ENCODE results near the gene COL4A4.
"Not testable (repeated sequence)": the region's sequence is repeated elsewhere in the genome, so short reads cannot be mapped to it uniquely, and the experiment has no call there.

COL4A4 gene

GRCh38 chr2:227180770-227181169 is 16.8 kb upstream of the COL4A4 start:
- Histone ChIP-seq H2AFZ (ENCODE audit: low read depth, low read length, severe bottlenecking) (no peak overlapping the region), H3K79me2 (ENCODE audit: insufficient read depth, low read length) (peaks cover 13% of the 10 kb centered on the region; the same call in 1 of the 2 replicates), H3K4me3 (ENCODE audit: insufficient read depth, low read length, poor library complexity, severe bottlenecking) (no peak overlapping the region), H3K9me2 (replicated peaks; ENCODE audit: insufficient read depth, low read length) (no peaks in the 10 kb centered on the region), H4K20me1 (ENCODE audit: low read depth, low read length) (peaks cover 6% of the 10 kb centered on the region), H3K4me2 (ENCODE audit: low read depth, low read length, poor library complexity, severe bottlenecking) (no peak overlapping the region), H3K9me3 (ENCODE audit: insufficient read depth, low read length) (no peaks in the 10 kb centered on the region), H3K27ac (ENCODE audit: low read depth, low read length) (no peak overlapping the region), H3K9ac (ENCODE audit: low read length) (no peak overlapping the region), H3K27me3 (ENCODE audit: low read length) (no peaks in the 10 kb centered on the region), H3K36me3 (ENCODE audit: low read length) (no peaks in the 10 kb centered on the region), H3F3A (ENCODE audit: insufficient read depth) (0 out of 2 replicates have a peak, but pooled peaks cover 6% of the 10 kb centered on the region)
- TF ChIP-seq CTCF (IDR thresholded peaks at IDR 0.05; ENCODE audit: insufficient read depth, low read length, poor library complexity, severe bottlenecking) (no peak), EZH2phosphoT487 (conservative IDR thresholded peaks at IDR 0.05; ENCODE audit: low read length) (no peak)

- peaks cover 6% of the 10 kb centered on the region for H4K20me1 ChIP-seq (ENCODE audit: low read depth, low read length)
- no peaks in the 10 kb centered on the region for H3K9me2 ChIP-seq (replicated peaks; ENCODE audit: insufficient read depth, low read length)
- no peak overlapping the region for H2AFZ ChIP-seq (ENCODE audit: low read depth, low read length, severe bottlenecking)
- no peak overlapping the region for H3K4me3 ChIP-seq (ENCODE audit: insufficient read depth, low read length, poor library complexity, severe bottlenecking)
- H3K36me3 ChIP-seq (ENCODE audit: low read length) = no peaks in the 10 kb centered on the region
- no peak for TF ChIP-seq EZH2phosphoT487 (conservative IDR thresholded peaks at IDR 0.05; ENCODE audit: low read length)
- TF ChIP-seq CTCF (IDR thresholded peaks at IDR 0.05; ENCODE audit: insufficient read depth, low read length, poor library complexity, severe bottlenecking) = no peak
- no peak overlapping the region for H3K9ac ChIP-seq (ENCODE audit: low read length)
- no peak overlapping the region for H3K27ac ChIP-seq (ENCODE audit: low read depth, low read length)
- peaks cover 19% of the 10 kb centered on the region; the same call in 1 of the 2 replicates for H3K79me2 ChIP-seq (ENCODE audit: insufficient read depth, low read length)
- no peaks in the 10 kb centered on the region for H3K27me3 ChIP-seq (ENCODE audit: low read length)
- H3F3A ChIP-seq (ENCODE audit: insufficient read depth) = 0 out of 2 replicates have a peak, but pooled peaks cover 6% of the 10 kb centered on the region
- H3K4me2 ChIP-seq (ENCODE audit: low read depth, low read length, poor library complexity, severe bottlenecking) = no peak overlapping the region
- no peaks in the 10 kb centered on the region for H3K9me3 ChIP-seq (ENCODE audit: insufficient read depth, low read length)
These were observed 16.1 kb upstream of the COL4A4 start for GRCh38 chr2:227179988-227180685.

GRCh38 chr2:227177592-227178336 is 13.8 kb upstream of the COL4A4 start:
- H3K79me2 ChIP-seq (ENCODE audit: insufficient read depth, low read length) = peaks cover 30% of the 10 kb centered on the region; the same call in 1 of the 2 replicates
- no peaks in the 10 kb centered on the region for H3K27me3 ChIP-seq (ENCODE audit: low read length)
- H4K20me1 ChIP-seq (ENCODE audit: low read depth, low read length) = peaks cover 6% of the 10 kb centered on the region
- no peak overlapping the region for H3K9ac ChIP-seq (ENCODE audit: low read length)
- no peak overlapping the region for H3K4me2 ChIP-seq (ENCODE audit: low read depth, low read length, poor library complexity, severe bottlenecking)
- no peak overlapping the region for H2AFZ ChIP-seq (ENCODE audit: low read depth, low read length, severe bottlenecking)
- no peaks in the 10 kb centered on the region for H3K9me2 ChIP-seq (replicated peaks; ENCODE audit: insufficient read depth, low read length)
- TF ChIP-seq EZH2phosphoT487 (conservative IDR thresholded peaks at IDR 0.05; ENCODE audit: low read length) (no peak), CTCF (IDR thresholded peaks at IDR 0.05; ENCODE audit: insufficient read depth, low read length, poor library complexity, severe bottlenecking) (no peak)
- no peak overlapping the region for H3K27ac ChIP-seq (ENCODE audit: low read depth, low read length)
- H3K9me3 ChIP-seq (ENCODE audit: insufficient read depth, low read length) = no peaks in the 10 kb centered on the region
- no peak overlapping the region for H3K4me3 ChIP-seq (ENCODE audit: insufficient read depth, low read length, poor library complexity, severe bottlenecking)
- 0 out of 2 replicates have a peak, but pooled peaks cover 6% of the 10 kb centered on the region for H3F3A ChIP-seq (ENCODE audit: insufficient read depth)
- H3K36me3 ChIP-seq (ENCODE audit: low read length) = no peaks in the 10 kb centered on the region

GRCh38 chr2:227171779-227172178 is 7.8 kb upstream of the COL4A4 start:
- H3K4me2 ChIP-seq (ENCODE audit: low read depth, low read length, poor library complexity, severe bottlenecking); H3K9me3 ChIP-seq (ENCODE audit: insufficient read depth, low read length); H2AFZ ChIP-seq (ENCODE audit: low read depth, low read length, severe bottlenecking); H3K27ac ChIP-seq (ENCODE audit: low read depth, low read length); H3K27me3 ChIP-seq (ENCODE audit: low read length); H3K4me3 ChIP-seq (ENCODE audit: insufficient read depth, low read length, poor library complexity, severe bottlenecking); H3K9me2 ChIP-seq (replicated peaks; ENCODE audit: insufficient read depth, low read length); H3F3A ChIP-seq (ENCODE audit: insufficient read depth); H4K20me1 ChIP-seq (ENCODE audit: low read depth, low read length); H3K9ac ChIP-seq (ENCODE audit: low read length); H3K36me3 ChIP-seq (ENCODE audit: low read length): not testable (repeated sequence)
- peaks cover 66% of the 10 kb centered on the region for H3K79me2 ChIP-seq (ENCODE audit: insufficient read depth, low read length)

All from SU-DHL-6 (cell line).